Upper lobe of left lung (tissue), 4 donors: ENCODE results near the gene DLG2.

ENCODE experiments used
- CTCF ChIP-seq, 6 experiments: fragments of 450-650 bp in 4 of 6; fragments of 200-600 bp in 2 of 6; sonication (generic) in 2 of 6; IDR thresholded peaks; one replicate each; pipeline ENCODE4 v1.5.1; 2016 to 2019; ENCODE audit warnings: antibody characterized with exemption in 6 of 6
- EP300 ChIP-seq, 4 donors: sonication (generic); formaldehyde crosslinking; IDR thresholded peaks; one replicate each; pipeline ENCODE4 v1.5.1; 2017; ENCODE audit warnings: antibody characterized with exemption in 4 of 4, control low read depth in 2 of 4
- POLR2A ChIP-seq, 4 donors: fragments of 450-650 bp; IDR thresholded peaks; one replicate each; pipeline ENCODE4 v1.5.1; 2016 to 2017; ENCODE audit warnings: antibody characterized with exemption in 4 of 4, mild to moderate bottlenecking in 2 of 4
- POLR2AphosphoS5 ChIP-seq, 2 donors: sonication (generic); formaldehyde crosslinking; IDR thresholded peaks; one replicate each; pipeline ENCODE4 v1.5.1; 2017; ENCODE audit warnings: antibody characterized with exemption in 2 of 2

GRCh38 chr11:84714316-84714780, 912.8 kb downstream of the DLG2 start:
- no peak for TF ChIP-seq CTCF (IDR thresholded peaks at IDR 0.05)
- no peak for TF ChIP-seq POLR2A (IDR thresholded peaks at IDR 0.05)
- no peak for TF ChIP-seq POLR2AphosphoS5 (IDR thresholded peaks at IDR 0.05)
- no peak for TF ChIP-seq EP300 (IDR thresholded peaks at IDR 0.05)
